Measurements from ENCODE around the gene PI4K2A. TPM values are rescaled to one million over a fixed set of nuclear protein-coding genes. Genes with fewer than 3 reads are reported as not detected.

Gene PI4K2A
- total RNA-seq, 2 donors from 2014 or later = 18.0 to 22.9 TPM

Other genes starting within 250 kb of the PI4K2A start
- gene RRP12, start 239.3 kb upstream of the PI4K2A start, total RNA-seq = 10 to 100 TPM; 17.7 to 29.3 TPM
- gene PGAM1, start 214.5 kb upstream of the PI4K2A start, total RNA-seq = 100 to 1,000 TPM; 199 to 231 TPM
- 10 to 100 TPM; 23.4 to 38.0 TPM for gene EXOSC1, start 194.7 kb upstream of the PI4K2A start, total RNA-seq
- 10 to 100 TPM; 23.4 to 31.7 TPM for gene ZDHHC16, start 194.5 kb upstream of the PI4K2A start, total RNA-seq
- 100 to 1,000 TPM in 1 of 2 donors, 10 to 100 TPM in 1; 46.8 to 108 TPM for gene MMS19, start 142.2 kb upstream of the PI4K2A start, total RNA-seq
- 10 to 100 TPM; 10.2 to 20.4 TPM for gene UBTD1, start 141.7 kb upstream of the PI4K2A start, total RNA-seq
- 1 to 10 TPM in 1 of 2 donors, not detected in 1; 1.9 TPM for gene ANKRD2, start 67.9 kb upstream of the PI4K2A start, total RNA-seq
- 10 to 100 TPM in 1 of 2 donors, 1 to 10 TPM in 1; 7.0 to 12.3 TPM for gene HOGA1, start 56.3 kb upstream of the PI4K2A start, total RNA-seq
- 1 to 10 TPM in 1 of 2 donors, not detected in 1; 1.2 TPM for gene C10orf62, start 51.0 kb upstream of the PI4K2A start, total RNA-seq
- gene MORN4, start 7.2 kb upstream of the PI4K2A start, total RNA-seq = 1 to 10 TPM; 3.5 to 6.6 TPM
- gene AVPI1, start 46.6 kb downstream of the PI4K2A start, total RNA-seq = 10 to 100 TPM in 1 of 2 donors, 1 to 10 TPM in 1; 9.5 to 25.6 TPM
- gene MARVELD1, start 73.1 kb downstream of the PI4K2A start, total RNA-seq = 10 to 100 TPM; 85.0 to 97.9 TPM
- gene ZFYVE27, start 96.5 kb downstream of the PI4K2A start, total RNA-seq = 10 to 100 TPM; 24.8 to 25.5 TPM
- gene SFRP5, start 131.3 kb downstream of the PI4K2A start, total RNA-seq = 1 to 10 TPM in 1 of 2 donors, under 1 TPM in 1; 0.41 to 1.8 TPM
- gene GOLGA7B, start 209.2 kb downstream of the PI4K2A start, total RNA-seq = under 1 TPM in 1 of 2 donors, not detected in 1; 0.07 TPM